Left ventricle myocardium inferior (tissue), 1 donor: ENCODE results near the gene TAF4. TPM values are rescaled to one million over a fixed set of nuclear protein-coding genes. Genes with fewer than 3 reads are reported as not detected.

ENCODE experiments used
- DNase-seq: peaks from one replicate; pipeline ENCODE4 v3.0.0-alpha.2; 2020
- H3K27ac ChIP-seq: fragments of 200-600 bp; replicated peaks from 2 replicates; pipeline ENCODE4 v1.8.0; 2021
- H3K27me3 ChIP-seq: fragments of 200-600 bp; 2 replicates; pipeline ENCODE4 v1.8.0; 2021; ENCODE audit warnings: low read depth
- H3K36me3 ChIP-seq: fragments of 200-600 bp; 2 replicates; pipeline ENCODE4 v1.8.0; 2021
- H3K4me1 ChIP-seq: fragments of 200-600 bp; 2 replicates; pipeline ENCODE4 v1.8.0; 2021
- H3K4me3 ChIP-seq: fragments of 200-600 bp; 2 replicates; pipeline ENCODE4 v1.8.0; 2021; ENCODE audit warnings: mild to moderate bottlenecking, moderate library complexity
- H3K9me3 ChIP-seq: fragments of 200-600 bp; replicated peaks from 2 replicates; pipeline ENCODE4 v1.8.0; 2021
- intact Hi-C: fragments of 100-400 bp; cut with micrococcal nuclease; formaldehyde crosslinking; loops from one replicate; pipeline ENCODE4 v1.11.0; 2022
- total RNA-seq: library from RNA; stranded (reverse); fragmentation: NEBNext Ultra II Directional; extraction: Animal tissue kit (Norgen Biotek cat#: 25700); gene quantifications from one replicate; pipeline ENCODE4 v1.2.1, GENCODE V29; 2021
- TF ChIP-seq, protein P1 (sequence below): fragments of 200-600 bp; IDR thresholded peaks from 2 replicates; pipeline ENCODE4 v1.8.0; 2021; ENCODE audit warnings: antibody characterized with exemption, mild to moderate bottlenecking, borderline replicate concordance
- donor health status: DM: no; HTN: yes; CAD: no; lungs with severe emphysema.

Gene TAF4
- total RNA-seq, 1 donor from 2014 or later: 11.8 TPM

DNA sequence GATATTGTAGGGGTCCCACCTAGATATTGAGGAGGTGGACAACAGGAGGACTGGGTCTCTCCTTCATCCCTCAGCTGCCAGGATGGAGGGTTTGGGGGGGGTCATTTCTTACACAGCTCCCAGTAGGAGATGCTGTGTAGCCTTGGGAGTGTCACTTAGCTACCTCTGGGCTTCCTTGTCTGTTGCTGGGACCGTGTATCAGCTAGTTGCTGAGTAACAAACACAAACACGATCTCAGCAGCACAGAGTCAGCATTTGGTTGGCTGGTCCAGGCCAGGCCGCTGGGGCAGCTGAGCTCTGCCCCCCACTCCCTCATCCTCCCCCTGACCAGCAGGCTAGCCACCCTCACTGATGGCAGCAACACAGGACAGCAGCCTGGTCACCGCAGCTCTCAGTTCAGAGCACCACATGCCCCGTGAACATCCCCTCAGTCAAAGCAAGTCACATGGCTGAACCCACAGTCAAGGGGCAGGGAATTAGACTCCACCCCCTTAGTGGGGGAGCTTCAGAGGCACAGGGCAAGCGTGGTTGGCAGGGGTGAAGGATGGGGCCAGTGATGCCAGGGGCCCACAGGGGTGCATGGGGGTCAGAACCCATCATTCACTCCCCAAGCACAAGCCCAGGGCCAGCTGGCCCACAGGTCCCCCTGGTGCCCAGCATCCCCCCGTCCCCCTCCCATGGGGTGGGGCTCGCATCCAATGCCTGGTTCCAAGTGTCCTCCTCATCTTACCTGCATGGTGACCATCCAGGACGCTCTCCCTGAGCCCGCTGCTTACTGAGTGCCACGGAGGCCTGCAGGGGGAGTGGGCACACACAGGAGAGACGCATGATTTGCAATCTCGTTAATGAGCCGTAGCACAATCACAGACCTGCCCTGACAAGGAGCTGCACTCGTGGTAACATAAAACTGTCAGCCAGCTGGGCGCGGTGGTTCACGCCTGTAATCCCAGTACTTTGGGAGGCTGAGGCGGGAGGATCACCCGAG, 112.4 kb downstream of the TAF4 start:
- intact Hi-C loops: no loop called here
- Histone ChIP-seq H3K9me3 (no peaks in the 10 kb centered on the region), H3K4me1 (no peaks in the 10 kb centered on the region), H3K27me3 (peaks cover 35% of the 10 kb centered on the region), H3K36me3 (no peaks in the 10 kb centered on the region), H3K4me3 (no peak overlapping the region), H3K27ac (no peak overlapping the region)
- TF ChIP-seq, protein P1, sequence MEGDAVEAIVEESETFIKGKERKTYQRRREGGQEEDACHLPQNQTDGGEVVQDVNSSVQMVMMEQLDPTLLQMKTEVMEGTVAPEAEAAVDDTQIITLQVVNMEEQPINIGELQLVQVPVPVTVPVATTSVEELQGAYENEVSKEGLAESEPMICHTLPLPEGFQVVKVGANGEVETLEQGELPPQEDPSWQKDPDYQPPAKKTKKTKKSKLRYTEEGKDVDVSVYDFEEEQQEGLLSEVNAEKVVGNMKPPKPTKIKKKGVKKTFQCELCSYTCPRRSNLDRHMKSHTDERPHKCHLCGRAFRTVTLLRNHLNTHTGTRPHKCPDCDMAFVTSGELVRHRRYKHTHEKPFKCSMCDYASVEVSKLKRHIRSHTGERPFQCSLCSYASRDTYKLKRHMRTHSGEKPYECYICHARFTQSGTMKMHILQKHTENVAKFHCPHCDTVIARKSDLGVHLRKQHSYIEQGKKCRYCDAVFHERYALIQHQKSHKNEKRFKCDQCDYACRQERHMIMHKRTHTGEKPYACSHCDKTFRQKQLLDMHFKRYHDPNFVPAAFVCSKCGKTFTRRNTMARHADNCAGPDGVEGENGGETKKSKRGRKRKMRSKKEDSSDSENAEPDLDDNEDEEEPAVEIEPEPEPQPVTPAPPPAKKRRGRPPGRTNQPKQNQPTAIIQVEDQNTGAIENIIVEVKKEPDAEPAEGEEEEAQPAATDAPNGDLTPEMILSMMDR: no peak
- DNase-seq: no peak

DNA sequence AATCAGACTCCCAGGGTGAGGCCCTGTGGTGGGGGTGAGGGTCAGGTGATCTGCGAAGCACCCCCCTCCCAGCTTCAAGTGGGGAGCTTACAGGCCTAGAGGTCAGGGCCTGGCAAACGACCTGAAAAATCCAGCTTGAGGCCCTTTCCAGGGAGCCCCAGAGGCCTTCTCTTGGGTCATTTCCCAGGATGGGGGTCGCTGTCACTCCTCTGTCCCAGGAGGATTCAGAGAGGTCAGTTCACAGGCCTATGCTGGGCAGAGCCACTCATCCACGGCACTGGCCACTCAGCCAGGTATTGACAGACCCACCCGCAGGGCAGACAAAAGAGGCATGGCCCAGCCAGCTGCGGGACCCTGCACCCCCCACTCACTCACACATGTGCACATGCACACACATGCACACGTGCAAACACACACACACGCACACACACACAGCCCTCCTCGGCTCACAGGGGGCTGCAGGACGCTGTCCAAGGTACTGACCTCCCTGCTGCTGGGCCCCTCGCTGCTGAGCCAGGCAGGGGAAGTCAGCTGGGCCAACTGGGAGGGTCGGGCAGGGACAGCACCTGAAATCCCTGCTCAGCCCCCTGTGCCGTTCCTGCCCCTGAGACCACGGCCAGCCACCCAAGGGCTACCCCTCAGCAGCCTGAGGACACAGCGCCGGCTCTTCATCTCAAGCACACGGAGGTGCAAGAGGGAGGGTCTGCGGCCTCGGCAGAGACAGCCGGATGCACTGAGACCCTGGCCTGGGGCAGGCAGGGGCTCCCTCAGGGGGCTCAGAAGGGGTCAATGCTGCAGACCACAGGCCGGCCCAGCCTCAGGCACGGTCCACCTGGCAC, 113.8 kb downstream of the TAF4 start:
- Histone ChIP-seq H3K4me3 (no peak overlapping the region), H3K4me1 (no peaks in the 10 kb centered on the region), H3K27me3 (peaks cover 35% of the 10 kb centered on the region), H3K9me3 (no peaks in the 10 kb centered on the region), H3K27ac (no peak overlapping the region), H3K36me3 (no peaks in the 10 kb centered on the region)
- TF ChIP-seq, protein P1: no peak
- DNase-seq: no peak
- intact Hi-C loops: no loop called here

DNA sequence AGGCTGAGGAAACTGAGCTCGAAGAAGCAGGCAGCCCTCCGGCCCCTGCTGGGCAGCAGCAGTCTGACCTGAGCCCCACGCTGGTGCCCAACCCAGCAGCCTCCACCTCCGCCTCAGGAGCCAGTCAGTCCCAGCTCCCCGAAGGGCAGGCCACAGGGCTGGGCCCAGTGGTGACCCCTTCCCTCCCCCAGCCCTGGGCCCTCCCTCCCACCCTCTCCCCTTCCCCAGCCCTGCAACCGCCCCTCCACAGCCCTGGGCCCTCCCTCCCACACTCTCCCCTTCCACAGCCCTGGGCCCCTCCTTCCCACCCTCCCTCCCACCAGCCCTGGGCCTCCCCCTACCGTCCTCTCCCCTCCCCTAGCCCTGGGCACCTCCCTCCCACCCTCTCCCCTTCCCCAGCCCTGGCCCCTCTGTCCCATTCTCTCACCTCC, 115.0 kb downstream of the TAF4 start:
- no peak for DNase-seq
- Histone ChIP-seq H3K9me3 (no peaks in the 10 kb centered on the region), H3K36me3 (no peaks in the 10 kb centered on the region), H3K4me1 (no peaks in the 10 kb centered on the region), H3K4me3 (no peak overlapping the region), H3K27me3 (peaks cover 35% of the 10 kb centered on the region), H3K27ac (no peak overlapping the region)
- intact Hi-C loops: no loop called here
- TF ChIP-seq, protein P1: no peak

DNA sequence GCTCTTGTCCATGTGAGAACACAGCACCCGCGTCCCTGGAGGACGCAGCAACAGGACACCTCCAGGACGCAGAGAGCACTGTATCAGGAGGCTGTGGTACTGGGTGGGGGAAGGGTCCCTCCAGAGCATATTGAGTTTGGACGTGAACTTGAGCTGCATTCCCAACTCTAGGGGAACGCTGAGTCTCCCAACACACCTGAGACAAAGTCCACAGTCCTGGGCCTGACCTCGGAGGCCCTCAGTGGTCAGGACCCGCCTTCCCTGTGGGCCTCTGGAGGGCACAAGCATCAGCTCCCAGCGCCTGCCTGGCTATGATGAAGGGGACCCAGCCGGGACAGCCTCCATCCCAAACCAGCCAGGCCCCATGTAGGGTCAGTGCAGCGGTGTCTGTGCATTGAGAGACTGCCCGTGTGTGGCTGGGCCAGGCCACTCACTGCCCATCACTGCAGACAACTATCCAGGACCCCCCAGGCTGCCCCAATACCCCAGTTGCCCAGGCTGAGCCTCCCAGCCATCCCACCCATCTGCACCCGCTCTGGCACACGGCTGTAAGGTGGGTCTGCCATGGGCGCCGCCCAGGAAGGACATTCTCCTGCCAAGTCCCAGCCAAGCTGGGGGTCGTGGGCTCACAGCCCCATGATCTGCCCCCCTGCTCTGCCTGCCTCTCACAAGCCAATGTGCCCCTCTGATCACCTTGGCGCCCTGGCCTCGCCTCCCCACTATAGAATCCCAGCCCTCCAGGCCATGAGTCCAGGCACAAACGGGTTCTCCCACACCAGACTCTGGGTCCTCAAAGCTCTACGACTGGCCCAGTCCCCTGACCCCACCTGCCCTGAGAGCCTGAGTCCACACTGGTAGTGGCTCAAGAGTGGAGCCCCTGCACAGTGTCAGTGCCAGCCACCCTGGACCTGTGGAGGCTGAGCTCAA, 115.7 kb downstream of the TAF4 start:
- peaks cover 35% of the 10 kb centered on the region for H3K27me3 ChIP-seq
- TF ChIP-seq, protein P1: no peak
- H3K36me3 ChIP-seq: no peaks in the 10 kb centered on the region
- no peaks in the 10 kb centered on the region for H3K9me3 ChIP-seq
- intact Hi-C loops: no loop called here
- no peak overlapping the region for H3K4me3 ChIP-seq
- H3K27ac ChIP-seq: no peak overlapping the region
- peak; percentile 4 for DNase-seq
- H3K4me1 ChIP-seq: no peaks in the 10 kb centered on the region

DNA sequence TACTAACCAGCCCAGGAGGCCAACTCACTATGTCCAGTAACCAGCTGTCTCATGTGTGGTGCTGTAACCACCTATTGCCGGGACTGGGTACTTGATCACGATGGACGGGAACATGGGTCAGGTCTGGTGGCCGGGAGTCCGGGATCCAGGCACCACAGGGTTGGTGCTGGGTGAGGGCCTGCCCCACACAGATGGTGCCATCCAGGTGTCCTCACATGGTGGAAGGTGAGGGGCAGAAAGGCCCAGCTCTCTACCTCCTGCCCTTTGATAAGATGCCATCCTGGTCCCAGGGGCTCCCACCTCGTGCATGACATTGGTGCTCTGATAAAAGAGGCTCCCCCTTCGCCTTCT, 116.3 kb downstream of the TAF4 start:
- no peak for DNase-seq
- Histone ChIP-seq H3K4me3 (no peak overlapping the region), H3K36me3 (no peaks in the 10 kb centered on the region), H3K4me1 (no peaks in the 10 kb centered on the region), H3K27me3 (peaks cover 29% of the 10 kb centered on the region), H3K27ac (no peak overlapping the region), H3K9me3 (no peaks in the 10 kb centered on the region)
- TF ChIP-seq, protein P1: no peak
- intact Hi-C loops: no loop called here
